ENCODE results near the gene CLCN6.

Gene CLCN6

DNA sequence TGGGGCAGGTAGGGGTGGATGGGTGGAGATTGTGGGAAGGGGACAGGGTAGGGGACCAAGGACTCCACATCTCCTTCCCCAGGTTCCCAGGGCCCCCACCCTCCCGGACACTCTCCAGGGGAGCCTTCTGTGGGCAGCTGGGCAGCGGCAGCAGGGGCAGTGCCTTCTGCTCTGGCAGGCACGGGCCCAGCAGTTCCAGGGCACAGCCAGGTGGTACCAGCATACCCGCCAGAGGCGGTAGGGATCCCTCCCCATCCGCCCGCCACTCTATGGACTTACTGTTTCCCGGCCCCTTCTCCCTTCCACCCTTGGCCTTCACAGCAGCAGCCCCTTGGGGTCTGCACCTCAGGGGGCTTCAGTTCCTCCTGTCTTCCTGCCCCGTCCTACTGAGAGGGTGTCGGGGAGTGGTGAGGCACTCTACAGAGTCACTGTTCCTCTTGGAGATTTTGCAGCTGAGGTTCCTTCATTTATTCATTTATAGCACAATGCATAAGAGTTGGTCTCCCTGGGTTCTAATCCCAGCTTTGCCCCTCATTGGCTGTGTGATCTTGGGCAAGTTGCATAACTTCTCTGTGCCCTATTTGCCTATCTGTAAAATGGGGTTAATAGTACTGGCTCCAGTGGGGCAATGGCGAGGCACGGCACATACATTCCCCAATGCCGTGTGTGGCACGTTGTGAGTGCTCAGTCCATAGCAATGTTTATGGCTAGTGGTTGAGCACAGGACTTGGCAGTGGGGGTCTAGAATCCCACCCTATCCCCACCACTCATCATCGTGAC is 27.0 kb upstream of the CLCN6 start:
- DNase-seq (ENCODE audit: low read depth, low spot score), result no peak

DNA sequence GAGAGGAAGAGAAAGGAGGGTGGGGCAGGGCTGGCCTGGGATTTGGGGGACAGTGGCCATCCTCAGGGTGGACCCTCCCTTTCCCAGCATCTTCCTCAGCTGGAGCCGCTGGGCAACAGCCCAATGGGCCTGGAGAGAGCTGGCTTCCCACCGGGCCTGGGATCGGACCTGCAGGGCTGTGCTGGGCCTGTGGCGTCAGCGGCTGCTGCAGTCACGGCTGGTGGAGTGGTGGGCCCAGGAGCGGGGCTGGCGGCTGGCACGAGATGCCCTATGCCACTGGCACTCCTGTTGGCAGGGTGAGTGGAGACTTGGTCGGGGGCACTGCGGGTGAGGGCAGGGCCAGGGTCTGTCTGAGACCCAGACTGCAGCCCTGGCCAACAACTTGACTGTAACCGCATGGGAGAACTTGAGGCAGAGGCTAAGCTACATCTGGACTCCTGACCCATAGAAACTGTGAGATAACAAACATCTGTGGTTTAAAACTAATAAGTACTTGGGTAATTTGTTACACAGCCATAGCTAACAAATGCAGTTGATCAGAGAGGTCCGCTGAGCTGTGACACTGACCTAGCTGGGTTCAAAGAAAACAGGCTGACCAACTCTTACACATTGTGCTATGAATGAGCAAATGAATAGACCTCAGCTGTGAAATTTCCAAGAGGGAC is 26.1 kb upstream of the CLCN6 start:
- DNase-seq (ENCODE audit: low read depth, low spot score), result no peak

DNA sequence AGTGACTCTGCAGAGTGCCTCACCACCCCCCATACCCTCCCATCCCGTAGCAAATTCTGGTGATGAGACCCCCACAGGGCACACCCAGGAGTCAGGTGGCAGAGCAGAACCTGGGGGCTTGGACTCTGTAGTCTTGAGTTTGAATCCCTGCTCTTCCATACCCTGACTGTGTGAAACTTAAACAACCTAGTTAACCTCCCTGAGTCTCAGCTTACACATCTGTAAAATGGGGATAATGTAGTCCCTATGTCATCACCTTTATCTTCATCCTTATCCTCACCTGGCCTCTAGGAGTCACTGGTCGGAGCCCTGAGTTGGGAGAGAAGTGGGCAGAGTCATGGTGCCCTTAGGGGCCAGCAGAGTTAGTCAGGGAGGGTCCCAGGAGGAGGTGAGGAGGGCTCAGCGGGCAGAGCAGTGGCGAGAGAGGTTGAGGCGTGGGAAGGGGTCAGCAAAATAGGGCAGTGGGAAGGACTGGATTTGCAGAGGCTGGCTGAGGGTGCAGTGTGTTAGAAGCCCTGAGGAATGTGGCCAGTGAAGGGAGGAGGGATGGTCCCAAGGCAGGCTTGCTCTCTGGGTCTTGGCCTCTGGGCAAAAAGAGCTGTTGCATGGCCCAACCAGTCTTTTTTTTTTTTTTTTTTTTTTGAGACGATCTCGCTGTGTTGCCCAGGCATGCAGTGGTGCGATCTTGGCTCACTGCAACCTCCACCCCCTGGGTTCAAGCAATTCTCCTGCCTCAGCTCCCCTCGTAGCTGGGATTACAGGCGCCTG is 25.4 kb upstream of the CLCN6 start:
- DNase-seq (ENCODE audit: low read depth, low spot score), result no peak

DNA sequence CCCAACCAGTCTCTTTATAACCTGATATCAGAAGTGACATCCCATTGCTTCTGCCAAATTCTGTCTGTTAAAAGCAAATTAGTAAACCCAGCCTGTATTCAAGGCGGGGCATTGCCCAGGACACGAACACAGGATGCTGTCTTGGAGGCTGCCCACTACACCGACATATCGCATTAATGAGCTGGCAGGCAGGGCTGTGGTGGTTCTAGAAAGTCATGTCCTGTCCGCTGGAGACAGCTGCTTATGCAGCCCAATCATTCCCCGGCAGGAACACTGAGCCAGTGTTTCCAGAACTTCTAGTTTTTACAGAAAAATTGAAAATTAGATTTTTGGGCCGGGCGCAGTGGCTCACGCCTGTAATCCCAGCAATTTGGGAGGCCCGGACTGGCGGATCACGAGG is 24.7 kb upstream of the CLCN6 start:
- DNase-seq (ENCODE audit: low read depth, low spot score), result no peak

DNA sequence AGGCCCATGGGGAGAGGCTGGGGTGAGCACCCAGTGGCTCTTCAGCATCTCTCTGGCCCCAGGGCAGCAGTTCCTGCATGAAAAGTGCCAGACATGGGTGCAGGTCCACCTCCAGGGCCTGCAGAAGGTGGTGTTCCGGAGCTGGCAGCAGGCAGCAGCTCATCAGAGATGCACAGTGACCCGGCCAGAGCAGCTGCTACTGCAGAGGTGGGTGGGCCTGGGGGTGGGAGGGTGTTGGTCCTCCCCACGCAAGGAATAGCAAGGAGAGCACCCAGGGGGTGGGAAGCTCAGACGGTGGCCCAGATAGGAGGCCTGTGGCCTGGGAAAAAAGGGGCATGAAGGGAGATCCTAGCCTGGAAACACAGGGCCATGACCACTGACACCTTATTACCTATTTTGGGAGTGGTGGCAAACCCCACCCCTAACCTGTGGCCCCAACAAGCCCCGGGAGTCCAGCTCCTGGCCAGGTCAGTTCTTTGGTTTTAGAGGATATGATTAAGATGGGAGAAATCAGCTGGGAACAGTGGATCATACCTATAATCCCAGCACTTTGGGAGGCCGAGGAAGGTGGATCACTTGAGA is 23.8 kb upstream of the CLCN6 start:
- no peak for DNase-seq (ENCODE audit: low read depth, low spot score)

DNA sequence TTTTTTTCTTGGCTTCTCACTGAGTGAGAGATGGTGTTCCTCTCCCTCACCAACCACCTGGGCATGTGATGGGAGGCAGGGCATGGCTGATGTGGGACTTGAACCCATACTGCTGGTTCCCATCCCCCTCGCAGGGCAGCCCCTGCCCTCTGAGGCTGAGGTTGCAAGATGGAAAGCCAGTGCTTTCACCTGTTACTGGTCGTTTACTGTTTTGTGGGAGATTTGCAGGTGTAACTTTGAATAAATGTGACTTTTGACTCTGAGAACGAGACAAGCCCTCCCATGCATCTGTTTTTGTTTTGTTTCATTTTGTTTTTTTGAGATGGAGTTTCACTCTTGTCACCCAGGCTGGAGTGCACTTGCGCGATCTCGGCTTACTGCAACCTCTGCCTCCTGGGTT is 22.4 kb upstream of the CLCN6 start:
- DNase-seq (ENCODE audit: low read depth, low spot score), result no peak

DNA sequence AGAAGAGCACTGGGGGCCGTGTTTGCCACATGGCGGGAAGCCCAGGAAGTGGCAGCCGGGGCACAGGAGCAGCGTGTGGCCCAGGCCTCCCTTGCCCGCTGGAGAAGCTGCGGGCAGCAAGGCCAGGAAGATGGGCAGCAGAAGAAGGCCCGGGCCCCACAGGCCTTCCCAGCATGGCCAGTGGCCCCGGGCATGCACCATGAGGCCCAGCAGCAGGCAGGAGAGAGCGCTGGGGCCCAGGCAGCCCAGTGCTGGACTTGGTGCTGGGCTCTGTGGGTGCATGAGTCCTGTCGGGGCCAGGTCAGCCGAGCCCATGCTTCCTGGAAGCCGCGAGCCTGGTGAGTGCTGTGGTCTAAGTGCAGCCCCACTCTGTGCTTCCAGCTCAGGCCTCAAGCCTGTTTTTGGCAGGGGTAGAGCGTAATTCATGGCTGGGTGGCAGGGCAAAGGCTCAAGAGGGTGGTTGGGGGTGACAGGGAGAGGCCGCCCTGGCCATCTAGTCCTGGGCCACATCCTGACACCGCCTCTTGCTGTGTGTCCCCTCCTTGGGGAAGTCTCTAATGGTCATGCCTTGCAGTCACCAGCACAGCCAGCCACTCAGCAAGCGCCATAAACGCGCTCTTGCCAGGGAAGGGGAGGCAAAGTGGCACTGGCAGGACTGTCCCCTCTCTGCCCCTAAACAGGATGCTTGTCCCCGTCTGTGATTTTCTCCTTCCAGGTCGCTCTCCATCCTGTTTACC is 21.6 kb upstream of the CLCN6 start:
- no peak for DNase-seq (ENCODE audit: low read depth, low spot score)

DNA sequence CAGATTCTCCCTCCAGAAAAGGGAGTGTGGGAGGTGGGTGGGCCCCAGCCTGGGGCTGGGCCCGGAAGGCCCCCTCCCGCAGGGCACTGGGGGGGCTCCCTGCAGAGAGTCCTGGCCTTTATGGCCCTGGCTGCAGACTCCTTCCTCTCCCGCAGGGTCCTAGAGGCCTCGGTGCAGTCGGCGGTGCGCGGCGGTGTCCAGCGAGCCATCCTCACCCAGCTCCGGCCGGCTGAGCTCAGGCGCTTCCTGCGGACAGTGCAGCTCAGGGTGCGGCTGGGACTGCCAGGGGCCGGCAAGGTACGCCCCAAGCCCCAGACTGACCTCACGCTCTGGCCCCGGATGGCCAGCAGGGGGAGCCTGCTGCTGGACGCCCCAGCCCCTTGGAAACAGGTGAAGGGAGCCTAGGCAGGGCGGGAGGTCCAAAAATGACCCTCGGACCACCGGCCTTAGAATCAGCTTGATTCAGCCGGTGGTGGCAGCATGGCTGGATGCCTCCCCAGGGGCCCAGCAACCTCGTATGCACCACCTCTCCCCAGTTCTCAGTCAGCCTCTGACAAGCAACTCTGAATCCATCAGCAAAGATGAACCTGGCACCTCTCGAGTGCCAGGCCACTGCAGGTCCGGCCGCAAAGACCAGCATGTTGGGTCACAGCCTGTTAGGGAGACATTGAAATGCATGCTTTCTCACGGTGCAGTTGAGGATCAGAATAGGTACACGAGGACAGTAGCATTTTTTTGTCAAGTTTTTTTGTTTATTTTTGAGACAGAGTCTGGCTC is 20.8 kb upstream of the CLCN6 start:
- peak; percentile 70 for DNase-seq (ENCODE audit: low read depth, low spot score)

DNA sequence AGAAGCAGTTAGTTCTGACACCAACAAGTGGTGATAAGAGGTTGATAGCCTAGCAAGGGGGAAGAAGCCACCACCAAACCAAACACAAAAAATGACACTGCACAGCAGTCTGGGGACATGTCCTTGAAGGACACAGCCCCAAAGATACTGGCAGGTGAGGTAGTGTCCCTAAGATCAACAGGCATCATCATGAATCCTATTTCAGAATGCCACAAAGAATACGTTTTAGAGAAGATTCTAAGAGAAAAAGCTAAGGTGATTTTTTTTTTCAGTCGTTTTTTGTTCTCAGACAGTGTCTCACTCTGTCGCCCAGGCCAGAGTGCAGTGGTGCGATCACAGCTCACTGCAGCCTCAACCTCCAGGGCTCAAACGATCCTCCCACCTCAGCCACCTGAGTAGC is 19.8 kb upstream of the CLCN6 start:
- DNase-seq (ENCODE audit: low read depth, low spot score), result no peak

DNA sequence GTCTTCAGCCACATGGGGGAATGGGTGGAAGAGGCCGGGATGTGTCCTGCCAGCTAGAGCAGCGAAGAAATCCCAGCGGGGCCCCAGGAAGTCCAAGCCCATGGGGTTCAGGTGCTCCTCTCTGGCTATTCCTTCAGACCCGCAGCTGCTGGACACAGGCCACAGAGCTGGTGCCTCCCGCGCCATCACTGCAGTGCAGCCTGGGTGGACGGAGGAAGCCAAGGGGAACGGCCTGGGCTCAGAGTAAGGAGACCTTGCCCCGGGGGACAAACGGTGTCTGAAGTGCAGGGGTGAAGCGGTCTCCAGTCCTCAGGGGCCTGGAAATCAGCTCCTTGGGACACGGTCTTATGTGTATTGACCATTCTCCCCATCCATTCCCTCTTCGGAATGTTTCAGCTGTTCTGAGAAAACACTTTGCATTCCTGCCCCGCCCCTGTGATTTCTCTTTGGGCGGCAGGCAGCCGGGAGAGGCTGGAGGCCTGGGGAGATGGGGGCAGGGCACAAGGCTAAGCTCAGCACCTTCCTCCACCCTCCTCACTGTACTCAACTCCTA is 18.7 kb upstream of the CLCN6 start:
- no peak for DNase-seq (ENCODE audit: low read depth, low spot score)

DNA sequence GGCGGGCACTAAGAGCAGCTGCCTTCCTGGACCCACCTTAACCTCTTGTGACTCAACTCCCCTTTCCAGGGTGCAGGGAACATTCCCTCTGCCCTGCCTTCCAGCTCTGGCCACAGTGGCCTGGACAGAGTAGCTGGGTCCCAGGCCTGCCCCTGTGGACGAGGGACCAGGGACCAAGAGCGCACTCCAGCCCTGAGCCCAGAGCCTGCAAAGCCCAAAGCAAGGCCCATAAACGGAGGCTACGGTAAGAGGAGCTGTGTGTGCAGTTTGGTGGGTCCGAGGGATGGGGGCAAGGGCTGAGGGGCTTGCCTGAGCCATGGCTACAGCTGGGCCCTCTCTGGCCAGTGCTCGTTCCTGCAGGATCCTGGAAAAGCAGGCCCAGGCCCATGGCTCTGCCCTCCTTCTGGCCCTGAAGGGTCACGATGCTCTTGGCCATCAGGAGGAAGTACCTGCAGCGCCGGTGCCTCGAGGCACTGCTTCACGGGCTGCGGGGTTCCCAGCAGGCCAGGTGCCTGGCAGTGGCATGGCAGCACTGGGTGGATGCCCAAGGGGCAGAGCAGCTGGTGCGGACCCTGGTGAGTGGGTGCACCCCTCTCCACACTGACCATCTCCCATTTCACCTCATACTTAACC is 18.1 kb upstream of the CLCN6 start:
- DNase-seq (ENCODE audit: low read depth, low spot score), result no peak

DNA sequence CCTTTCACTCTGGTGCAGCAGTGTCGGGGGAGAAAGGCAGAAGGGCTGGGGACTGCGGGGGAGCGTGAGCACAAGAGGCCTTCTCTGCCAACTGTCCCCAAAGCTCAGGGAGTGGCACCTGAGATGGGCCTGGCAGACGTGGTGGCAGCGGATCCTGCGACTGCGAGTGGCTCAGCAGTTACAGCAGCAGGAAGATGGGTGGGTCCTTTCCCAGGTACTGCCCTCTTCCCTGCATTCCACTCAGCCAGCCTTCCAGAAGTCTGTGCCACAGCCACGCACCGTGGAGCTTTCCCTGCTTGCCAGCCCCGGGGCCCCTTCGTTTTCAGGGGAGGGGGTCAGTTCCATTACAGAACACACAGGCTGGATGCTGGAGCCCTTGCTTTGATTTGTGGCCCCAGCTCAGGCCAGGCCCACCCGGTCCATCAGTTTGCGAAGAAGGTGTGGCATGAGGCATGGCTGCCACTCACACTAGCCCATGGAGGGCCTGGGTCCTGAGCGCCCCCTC is 17.4 kb upstream of the CLCN6 start:
- DNase-seq (ENCODE audit: low read depth, low spot score), result no peak

DNA sequence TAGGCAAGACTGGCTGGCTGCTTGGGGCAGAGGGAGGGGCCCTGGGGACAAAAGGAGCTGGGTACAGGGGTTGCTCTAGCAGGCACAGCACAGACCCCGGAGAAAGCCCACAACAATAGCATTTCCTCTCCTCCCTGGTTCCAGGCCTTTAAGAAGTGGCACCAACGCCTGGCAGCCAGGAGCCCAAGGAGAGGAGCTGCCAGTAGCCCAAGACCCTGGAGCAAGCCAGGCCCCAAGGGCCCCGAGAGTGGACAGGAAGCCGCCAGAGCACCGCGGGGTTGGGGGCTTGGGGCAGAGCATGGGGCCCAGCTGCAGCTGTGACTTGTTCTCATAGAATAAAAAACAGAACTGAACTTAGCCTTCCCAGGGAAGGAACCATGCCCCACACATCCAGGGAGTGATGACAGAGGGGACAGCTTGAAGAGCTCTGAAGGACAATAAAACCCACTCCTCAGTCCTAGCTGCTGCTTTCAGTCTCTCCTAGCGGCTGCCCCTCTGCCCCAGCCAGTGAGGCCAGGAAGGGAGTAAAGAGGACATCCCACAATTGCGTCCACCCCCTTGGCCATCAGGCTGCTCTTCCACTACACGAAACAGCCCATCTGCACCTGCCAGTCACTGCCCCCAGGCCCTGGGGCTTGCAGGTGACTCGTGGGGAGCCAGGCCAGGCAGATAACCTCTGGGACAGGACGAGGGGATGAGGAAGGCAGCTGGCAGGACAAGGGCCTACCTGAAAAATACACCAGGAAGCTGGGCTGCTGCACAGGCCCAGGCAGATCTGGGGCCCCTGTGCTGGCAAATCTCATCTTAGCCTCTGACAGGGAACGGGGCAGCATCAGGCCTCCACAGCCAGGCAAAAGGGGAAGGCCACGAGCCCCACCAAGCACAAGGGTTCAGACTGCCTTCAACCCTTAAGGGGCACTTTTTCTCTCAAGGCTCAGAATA is 16.6 kb upstream of the CLCN6 start:
- DNase-seq (ENCODE audit: low read depth, low spot score), result no peak

DNA sequence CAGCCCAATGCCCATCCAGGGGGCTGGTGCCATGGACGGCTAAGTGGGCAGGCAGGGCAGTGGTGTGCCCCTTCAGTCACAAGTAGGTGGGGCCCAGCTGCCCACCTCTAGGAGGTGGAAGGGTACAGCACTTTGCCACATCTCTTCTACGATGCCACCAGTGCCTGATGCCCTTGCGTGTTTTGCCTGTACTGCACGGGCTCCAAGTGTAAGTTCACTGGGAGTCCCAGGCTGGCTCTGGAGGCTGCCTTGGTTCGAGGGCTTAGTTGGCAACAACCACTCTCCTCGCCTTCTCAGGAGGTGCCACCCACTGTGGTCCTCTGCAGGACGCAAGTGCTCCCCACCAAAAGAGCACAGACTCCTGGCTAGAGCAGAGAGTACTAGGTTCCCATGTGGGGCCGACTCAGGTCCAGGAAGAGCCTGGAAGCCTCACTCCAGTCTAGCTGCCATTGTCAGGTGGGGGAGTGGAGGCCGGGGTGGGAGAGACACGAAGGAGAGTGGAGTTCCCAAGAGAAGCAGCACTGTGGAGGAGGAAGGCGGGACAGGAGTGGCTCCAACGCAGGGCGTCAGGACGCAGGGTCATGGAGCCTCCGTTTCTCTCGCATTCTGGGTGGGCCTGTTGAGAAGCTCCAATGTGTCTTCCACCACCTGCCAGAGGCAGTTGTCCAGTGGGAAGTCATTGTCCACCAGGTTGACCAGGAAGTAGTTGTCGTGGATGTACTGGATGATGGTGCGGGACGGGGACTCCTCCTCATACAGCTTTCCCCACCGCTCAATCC is 15.7 kb upstream of the CLCN6 start:
- DNase-seq (ENCODE audit: low read depth, low spot score), result no peak

DNA sequence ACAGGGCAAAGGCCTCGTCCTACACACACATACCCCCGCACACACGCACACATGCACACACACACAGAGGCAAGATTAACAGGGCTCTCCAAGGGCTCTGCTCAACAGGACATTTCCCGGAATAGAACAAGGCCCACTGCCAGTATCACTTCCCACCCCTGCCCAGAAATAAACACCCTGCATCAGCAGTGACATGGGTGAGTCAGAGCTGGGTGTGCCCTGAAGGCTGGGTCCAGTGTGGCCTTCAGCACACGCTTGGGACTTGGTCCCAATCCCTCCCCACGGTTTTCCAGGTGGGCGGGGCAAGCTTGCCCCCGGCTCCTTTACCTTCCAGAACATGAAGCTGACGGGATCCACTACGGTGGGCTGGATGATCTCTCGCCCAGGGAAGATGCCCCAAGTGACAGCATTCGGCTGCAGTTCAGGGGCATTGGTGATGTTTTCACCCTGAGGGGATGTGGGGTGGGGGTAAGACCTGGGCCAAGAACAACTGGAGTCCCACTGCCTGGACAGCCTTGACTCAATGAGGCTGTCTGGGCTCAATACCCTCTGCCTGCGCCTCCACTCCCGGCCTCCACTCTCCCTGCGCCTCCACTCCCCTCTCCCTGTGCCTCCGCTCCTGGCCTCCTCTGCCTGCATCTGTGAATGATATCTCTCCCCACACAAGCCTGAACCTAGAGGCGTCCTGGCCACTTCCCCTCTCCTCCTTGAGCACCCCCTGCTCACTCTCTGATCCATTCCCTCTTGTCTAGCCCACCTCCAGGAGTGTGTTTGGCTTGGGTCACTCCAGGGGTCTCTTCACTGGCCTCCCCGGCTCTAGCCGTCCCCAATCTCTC is 14.9 kb upstream of the CLCN6 start:
- no peak for DNase-seq (ENCODE audit: low read depth, low spot score)

DNA sequence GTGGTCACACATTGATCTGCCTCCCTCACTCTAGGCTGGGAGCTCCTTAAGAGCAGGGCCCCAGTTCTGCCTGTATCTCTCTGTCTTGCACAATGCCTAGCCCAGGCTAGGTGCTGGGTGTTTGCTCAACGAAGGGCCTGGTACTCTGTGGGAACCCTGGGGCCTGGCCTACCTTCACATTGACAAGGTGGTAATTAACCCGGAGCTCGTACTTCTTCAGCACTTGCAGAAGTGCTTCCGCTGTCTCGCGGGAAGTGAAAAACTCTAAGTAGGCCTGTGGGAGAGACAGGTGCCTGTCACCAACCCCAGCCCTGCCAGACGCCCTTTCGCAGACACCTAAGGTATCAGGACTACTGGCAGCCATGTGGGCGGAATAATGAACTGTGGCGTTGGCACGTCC is 13.9 kb upstream of the CLCN6 start:
- DNase-seq (ENCODE audit: low read depth, low spot score), result no peak

DNA sequence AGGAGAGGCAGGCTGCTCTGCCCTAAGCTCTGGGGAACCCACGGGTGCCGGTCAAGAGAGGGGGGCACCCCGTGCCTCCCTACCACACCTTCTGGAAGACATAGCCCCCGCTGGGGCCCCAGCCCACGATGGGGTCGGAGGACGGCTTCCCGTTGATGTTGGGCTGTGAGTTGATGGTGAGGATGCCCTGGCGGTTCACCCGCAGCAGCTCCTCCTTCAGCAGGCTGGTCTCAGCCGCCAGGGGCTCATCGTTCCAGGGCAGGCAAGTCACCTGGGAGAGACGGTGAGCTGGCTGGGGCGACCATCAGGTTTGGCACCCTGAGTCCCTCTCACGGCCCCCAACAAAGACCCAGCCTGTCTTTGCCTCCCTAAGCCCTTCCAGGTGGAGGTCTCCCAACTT is 12.2 kb upstream of the CLCN6 start:
- DNase-seq (ENCODE audit: low read depth, low spot score), result no peak

All from iPS DF 19.7 (cell line).